Sigmoid colon (tissue), 4 donors: ENCODE results near the gene RRP1B.

Source experiments
- EP300 ChIP-seq, 4 donors: sonication (generic); formaldehyde crosslinking; IDR thresholded peaks; one replicate each; pipeline ENCODE4 v1.6.1; 2017; ENCODE audit warnings: antibody characterized with exemption in 4 of 4
- POLR2A ChIP-seq, 2 donors: fragments of 450-650 bp; IDR thresholded peaks; one replicate each; pipeline ENCODE4 v1.6.1; 2016; ENCODE audit warnings: antibody characterized with exemption in 2 of 2, mild to moderate bottlenecking in 2 of 2, moderate library complexity in 2 of 2
- TF ChIP-seq, protein P1 (sequence below), 4 experiments: fragments of 450-650 bp in 3 of 4; fragments of 200-600 bp in 1 of 4; IDR thresholded peaks; one replicate each; pipeline ENCODE4 v1.5.1; 2016 to 2019; ENCODE audit warnings: antibody characterized with exemption in 4 of 4, mild to moderate bottlenecking in 3 of 4, moderate library complexity in 2 of 4

GRCh38 chr21:43690346-43690745 lies 31.0 kb downstream of the RRP1B start:
- TF ChIP-seq, protein P1, sequence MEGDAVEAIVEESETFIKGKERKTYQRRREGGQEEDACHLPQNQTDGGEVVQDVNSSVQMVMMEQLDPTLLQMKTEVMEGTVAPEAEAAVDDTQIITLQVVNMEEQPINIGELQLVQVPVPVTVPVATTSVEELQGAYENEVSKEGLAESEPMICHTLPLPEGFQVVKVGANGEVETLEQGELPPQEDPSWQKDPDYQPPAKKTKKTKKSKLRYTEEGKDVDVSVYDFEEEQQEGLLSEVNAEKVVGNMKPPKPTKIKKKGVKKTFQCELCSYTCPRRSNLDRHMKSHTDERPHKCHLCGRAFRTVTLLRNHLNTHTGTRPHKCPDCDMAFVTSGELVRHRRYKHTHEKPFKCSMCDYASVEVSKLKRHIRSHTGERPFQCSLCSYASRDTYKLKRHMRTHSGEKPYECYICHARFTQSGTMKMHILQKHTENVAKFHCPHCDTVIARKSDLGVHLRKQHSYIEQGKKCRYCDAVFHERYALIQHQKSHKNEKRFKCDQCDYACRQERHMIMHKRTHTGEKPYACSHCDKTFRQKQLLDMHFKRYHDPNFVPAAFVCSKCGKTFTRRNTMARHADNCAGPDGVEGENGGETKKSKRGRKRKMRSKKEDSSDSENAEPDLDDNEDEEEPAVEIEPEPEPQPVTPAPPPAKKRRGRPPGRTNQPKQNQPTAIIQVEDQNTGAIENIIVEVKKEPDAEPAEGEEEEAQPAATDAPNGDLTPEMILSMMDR (IDR thresholded peaks at IDR 0.05): no peak
- TF ChIP-seq POLR2A (IDR thresholded peaks at IDR 0.05) (no peak), EP300 (IDR thresholded peaks at IDR 0.05) (no peak)
